GM23248 (cell line): Measurements from ENCODE around the gene GNAI1.

Experiments used
- EZH2 ChIP-seq: fragments of 200-600 bp; sonication (generic); IDR thresholded peaks from 2 replicates; pipeline ENCODE4 v1.6.1; 2018; ENCODE audit warnings: antibody characterized with exemption, mild to moderate bottlenecking; ENCODE audit not compliant: insufficient read depth, poor library complexity, severe bottlenecking
- EZH2phosphoT487 ChIP-seq: fragments of 200-600 bp; sonication (generic); IDR thresholded peaks from 2 replicates; pipeline ENCODE4 v1.6.1; 2018; ENCODE audit warnings: antibody characterized with exemption, moderate library complexity, mild to moderate bottlenecking, low read depth; ENCODE audit not compliant: insufficient read depth

GRCh38 chr7:80172387-80172786 lies 37.8 kb downstream of the GNAI1 start:
- TF ChIP-seq EZH2: no peak
- TF ChIP-seq EZH2phosphoT487: no peak
